Measurements from ENCODE around the gene RAG2.

GRCh38 chr11:36588099-36588498 lies 9.9 kb downstream of the RAG2 start:
- TF ChIP-seq CTCF (IDR thresholded peaks at IDR 0.05) = no peak
- no peak for TF ChIP-seq POLR2A (IDR thresholded peaks at IDR 0.05)

All from adrenal gland (tissue), 5 donors.